ENCODE data around the gene TGFB3.
"Not testable (repeated sequence)": the region's sequence is repeated elsewhere in the genome, so short reads cannot be mapped to it uniquely, and the experiment has no call there.

TGFB3 gene

DNA sequence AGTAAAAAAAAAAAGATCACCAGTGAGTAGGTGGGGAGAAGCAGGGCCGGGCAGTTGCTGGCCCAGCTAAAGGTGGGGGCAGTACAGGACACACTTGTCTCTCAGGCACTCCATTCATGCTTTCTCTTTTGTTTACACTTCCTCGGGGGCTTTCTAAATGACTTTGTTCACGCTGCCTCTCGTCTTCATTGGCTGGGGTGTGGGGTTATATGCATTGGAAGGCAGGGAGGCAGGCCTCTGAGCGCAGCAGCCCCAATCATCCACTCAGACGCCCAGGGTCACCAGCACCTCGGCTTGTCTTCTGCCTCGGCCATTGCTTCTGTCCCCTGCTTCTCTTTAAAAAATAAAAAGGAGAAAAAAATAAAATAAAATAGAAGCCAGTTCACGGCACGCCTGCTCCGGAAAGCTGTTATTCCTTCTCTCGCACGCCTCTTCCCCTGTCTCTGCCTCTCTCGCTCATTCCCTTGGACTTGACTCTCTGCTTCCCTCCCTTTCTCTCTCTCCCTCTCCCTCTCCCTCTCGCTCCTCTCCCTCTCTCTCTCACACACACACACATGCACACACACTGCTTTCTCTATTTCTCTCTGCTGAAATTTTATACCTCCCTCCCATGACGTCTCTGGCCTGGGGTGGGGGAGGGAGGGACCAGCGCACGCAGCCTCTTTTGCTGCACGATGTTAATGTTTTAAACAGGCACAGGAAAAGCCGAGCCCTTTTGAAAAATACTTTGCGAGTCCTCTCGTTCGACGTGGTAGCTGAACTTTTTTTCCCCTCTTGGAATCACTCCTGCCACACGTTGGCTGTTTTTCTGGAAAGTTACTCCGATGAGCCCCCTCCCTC lies at the start of gene TGFB3:
Gene TGFB3 (minus strand): TSS at position 570 of the 840 bp plus-strand sequence. CDS start 1,102 bp downstream, outside the sequence.
- peak; percentile 72 for DNase-seq

DNA sequence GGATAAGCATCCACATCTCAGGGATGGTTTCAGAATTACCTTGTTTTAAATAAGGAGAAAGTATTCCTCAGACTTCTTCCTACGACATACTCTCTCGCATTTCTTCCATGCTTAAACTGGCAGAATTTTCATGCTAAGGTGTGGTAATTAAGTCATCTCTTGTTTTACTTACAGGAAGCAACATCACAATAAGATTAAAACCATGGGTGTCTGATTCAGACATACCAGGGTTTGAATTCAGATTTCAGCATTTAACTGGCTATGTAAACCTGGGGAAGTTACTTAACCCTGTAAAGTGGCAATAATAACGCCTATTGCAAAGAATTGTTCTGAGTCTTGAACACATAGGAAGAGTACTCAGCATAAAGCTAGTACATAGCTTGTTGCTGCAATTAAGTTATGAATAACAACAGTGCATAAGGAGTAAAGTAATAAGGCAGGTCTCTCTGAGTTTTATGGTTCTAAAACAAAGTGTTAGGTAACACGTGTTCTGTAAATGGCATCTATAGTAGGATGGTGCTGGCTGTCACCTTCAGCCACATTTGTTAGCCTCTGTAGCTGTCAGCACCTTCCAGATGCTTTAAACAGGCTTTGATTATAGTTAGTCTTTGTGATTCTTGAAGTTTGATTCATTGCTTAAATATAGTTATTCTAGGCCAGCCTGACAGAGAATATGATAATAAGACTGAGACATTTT lies 42.6 kb upstream of the TGFB3 start:
- no peak for DNase-seq

DNA sequence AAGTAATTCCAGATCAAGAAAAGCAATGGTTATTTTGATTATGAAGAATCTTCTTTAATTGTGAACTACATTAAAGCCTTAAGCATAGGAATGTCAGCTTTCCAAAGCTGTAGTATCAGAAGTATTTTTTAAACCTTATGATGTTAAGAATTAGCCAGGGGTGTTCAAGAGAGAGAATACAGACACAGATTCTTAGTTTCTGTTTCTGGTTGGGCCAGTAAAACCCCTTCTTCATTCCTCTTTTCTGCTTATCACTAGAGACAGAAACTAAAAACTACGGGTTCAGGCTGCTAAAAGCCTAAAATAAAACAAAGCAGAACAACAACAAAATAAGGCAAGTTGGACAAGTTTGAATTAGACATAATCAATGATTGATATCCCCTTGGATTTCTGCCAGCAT lies 42.0 kb upstream of the TGFB3 start:
- DNase-seq, result no peak

DNA sequence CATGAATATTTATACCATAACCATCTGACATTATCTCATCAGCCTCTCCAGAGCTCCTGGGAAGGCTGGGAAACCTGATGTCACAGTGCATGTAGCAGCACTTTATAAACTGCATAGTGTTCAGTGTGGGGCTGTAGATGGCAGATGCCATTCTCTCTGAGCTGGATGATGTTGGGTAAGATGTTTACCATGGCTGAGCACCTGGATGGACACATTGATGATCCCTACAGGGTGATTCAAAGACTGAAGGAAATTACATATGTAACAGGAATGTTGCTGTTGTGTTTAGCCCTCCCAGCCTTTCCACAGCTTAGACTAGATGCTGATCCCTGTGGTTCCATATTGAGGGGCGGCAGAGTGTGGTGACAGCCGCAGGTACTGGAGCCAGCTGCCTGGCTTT lies 41.2 kb upstream of the TGFB3 start:
- no peak for DNase-seq

DNA sequence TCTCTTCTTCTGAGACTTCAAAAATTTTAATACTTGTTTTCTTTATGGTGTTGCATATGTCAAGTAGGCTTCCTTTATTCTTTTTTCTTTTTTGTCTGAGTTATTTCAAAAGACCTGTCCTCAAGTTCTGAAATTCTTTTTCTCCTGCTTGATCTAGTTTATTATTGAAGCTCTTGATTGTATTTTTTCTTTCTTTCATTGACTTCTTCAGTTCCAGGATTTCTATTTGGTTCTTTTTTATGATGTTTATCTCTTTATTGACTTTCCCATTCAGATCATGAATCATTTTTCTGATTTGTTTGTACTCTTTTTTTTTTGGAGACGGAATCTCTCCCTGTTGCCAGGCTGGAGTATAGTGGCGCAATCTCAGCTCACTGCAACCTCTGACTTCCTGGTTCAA lies 37.9 kb upstream of the TGFB3 start:
- DNase-seq, result no peak

DNA sequence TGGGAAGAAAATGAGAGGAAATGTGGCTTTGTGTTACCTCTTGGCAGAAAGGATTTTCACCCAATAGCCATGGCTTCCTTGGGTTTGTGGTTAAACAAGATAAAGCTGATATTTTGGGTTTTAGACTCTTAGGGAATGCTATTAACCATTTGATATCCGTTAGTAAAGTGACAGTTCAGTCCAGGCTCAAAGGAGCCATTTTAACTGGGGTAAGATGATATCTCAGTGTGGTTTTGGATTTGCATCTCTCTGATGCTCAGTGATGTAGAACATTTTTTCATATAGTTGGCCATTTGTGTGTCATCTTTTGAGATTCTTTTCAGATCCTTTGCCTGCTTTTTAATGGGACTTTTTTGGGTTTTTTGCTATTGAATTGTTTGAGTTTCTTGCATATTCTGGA lies 33.9 kb upstream of the TGFB3 start:
- no peak for DNase-seq

DNA sequence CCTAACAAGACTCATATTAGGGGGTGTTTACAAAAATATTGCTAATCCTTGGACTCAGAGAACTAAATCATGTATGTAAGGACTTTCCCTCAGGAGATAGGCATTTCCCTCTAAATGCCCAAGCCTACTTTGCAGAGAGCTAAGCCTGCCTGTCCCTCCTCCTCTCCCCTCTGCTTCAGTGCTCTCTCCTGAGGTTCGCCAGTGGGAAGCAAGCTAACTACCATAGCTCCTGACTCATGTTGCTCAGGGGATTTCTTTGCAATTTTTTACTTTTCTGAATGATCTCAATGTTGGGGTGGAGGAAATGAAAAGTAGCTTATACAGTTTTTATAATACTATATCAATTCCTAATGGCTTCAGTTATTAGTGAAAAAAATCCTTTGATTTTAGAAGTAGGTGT lies 33.4 kb upstream of the TGFB3 start:
- no peak for DNase-seq

DNA sequence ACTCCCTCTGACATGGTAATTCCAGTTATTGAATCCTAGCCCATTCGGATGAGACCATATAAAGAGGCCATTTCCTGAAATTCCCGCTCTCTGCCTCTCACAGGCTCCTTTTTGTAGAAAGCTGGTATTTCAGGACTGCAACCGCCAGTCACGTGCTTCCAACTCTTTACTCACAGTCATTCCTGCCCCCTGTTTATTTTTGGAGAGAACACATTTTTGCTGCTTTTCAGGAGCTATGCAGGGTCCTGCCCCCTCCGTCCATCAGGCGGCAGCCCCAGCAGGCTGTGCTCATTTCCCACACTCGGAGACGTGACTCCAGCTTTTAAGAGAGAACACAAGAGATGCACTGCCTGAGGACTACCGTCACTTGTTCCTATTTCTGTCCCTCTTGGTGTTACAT lies 30.6 kb upstream of the TGFB3 start:
- DNase-seq, result no peak

DNA sequence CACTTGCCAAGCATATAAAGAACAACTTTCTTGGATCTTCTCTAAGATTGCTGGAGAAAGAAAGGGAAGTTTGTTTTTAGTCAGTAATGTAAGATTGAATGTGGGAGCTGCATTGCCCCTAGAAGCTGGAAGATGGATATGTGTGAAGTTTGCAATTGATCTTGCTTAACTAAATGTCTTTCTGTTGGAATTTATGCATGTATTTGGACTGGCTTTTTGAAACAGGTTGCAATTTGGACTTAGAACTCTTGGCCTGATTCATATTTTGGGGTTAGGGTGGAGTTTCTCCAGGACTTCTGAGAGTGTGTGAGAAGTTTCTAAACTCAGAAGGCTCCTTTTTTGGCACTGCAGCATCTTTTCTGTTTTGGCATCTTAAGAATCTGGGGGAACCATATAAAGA lies 30.1 kb upstream of the TGFB3 start:
- DNase-seq, result no peak

DNA sequence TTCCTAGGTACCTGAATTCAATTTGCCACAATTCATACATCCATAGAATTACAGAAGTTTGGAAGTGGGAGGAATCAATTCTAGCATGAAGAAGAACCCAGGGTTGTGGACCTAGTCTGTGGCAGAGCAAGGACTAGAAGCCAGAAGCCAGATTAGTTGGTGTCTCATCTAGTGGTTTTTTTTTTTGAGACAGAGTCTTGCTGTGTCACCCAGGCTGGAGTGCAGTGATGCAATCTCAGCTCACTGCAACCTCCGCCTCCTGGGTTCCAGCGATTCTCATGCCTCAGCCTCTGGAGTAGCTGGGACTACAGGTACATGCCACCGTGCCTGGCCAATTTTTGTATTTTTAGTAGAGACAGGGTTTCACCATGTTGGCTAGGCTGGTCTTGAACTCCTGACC lies 27.8 kb upstream of the TGFB3 start:
- not testable (repeated sequence) for DNase-seq

DNA sequence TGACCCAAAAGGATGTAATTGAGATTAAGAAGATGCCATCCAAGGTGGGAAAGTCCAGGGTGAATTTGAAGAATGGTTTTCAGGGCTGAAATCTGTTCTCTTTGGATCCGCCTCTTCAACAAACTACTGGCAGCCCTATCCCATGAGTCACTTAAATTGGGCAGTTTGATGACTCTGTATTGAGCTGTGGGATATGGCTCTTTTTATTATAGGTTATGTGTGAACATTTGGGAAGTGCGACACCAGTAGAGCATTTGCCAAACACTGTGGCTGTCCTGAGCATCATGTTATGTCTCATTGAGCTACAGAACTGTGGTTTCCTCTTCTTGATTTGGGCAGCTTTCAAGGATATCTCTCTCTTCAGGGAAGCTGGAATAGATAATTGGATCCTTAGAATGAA lies 26.1 kb upstream of the TGFB3 start:
- DNase-seq, result no peak

DNA sequence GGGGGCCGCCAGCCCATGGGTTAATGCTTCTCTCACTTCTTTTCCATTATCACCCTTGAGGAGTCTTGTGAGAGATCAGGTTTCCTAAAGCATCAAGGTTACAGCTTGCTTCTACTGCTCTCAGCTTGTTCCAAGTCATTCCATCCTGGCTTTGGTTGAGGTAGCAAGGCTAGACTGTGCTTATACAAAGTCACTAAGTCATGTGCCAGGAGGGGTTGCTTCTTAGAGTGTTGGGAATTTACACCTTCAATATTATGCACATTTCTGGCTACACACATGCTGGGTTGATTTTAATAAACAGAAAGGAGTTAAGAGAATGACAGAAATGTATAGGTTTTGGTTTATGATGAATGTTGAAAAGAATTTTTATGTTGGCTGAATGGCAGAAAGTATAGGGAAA lies 25.6 kb upstream of the TGFB3 start:
- DNase-seq, result no peak

DNA sequence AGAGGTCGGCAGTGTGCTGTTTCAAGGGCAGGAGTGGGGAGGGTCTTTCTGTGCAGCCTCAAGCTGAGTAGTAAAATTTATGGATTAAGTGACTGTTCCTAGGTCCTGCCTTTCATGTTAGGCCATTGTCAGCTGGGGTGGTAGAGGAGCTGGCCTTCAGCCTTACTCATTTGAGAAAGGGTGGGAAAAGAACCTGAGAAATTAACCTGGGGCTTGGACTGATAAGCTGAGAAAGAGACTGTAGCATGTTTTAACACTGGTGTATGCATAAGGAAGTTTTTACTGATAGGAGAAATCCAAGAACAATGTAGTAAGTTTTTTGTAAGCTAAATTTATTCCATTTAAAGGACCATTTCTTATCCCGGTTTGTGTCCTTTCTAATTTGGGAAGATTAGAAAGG lies 24.5 kb upstream of the TGFB3 start:
- DNase-seq, result no peak

DNA sequence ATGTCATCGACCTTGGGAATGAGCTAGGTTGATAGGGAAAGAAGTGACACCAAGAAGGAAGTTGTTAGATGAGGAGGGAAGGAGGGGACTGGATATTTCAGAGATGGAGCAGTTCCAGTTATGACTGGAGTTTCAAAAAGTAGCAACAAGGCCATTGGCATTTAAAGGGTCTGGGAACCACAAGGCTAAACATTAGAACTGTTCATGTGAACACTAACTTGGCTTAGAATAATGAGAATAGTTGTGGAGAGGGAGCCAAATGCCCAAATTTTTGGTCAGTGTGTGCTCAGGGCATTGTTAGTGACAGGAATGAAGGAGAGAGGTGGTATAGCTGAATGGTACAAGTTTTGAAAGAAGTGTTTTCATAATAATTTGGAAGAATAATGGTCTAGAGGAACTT lies 20.6 kb upstream of the TGFB3 start:
- DNase-seq, result no peak

DNA sequence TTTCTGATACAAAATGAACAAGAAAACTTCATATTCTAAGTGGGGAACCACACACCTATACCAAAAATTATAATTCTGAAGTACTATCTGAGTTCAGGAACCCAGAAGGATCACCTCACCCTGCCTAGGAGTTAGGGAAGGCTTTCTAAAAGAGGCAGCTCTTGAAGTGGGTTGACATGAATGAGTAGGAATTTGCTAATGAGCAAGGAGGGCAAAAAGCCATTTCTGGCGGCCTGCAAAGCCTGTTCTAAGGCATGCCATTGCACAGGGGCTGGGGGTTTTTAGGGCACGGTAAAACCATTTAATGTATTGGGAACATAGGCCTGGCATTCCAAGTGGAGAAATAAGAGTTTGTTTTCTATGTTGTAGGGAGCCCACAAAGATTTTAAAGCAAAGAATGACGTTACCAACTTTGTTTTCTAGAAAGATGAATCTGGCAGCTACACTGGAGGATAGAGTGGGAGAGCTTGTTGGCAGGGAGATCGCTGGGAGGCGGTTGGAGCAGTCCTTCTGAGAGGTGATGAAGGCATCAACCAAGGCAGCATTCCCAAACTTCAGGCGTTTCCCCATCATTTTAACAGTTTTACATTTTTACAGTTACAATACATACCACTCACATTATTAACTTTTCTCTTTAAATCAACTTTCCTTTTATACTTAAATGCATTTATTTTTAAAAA lies 17.9 kb upstream of the TGFB3 start:
- DNase-seq, result no peak

DNA sequence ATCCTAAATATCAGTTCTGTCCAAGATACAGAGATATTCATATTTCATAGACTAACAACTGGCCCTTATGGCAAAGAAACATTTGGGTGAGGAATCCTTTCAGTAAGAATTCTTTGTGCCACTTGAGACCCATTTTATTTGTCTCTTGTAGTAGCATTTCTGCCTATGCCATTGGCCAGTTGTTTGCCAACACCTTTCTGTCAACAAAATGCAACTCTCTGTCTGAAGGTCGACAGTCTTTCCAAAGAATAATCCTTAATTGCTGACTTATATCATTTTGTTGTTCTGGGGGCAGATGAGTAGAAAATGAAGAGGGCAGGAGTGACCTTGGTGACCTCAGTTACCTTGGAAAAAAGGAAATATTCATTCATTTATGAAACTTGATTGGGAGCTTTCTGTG lies 14.7 kb upstream of the TGFB3 start:
- DNase-seq, result no peak

DNA sequence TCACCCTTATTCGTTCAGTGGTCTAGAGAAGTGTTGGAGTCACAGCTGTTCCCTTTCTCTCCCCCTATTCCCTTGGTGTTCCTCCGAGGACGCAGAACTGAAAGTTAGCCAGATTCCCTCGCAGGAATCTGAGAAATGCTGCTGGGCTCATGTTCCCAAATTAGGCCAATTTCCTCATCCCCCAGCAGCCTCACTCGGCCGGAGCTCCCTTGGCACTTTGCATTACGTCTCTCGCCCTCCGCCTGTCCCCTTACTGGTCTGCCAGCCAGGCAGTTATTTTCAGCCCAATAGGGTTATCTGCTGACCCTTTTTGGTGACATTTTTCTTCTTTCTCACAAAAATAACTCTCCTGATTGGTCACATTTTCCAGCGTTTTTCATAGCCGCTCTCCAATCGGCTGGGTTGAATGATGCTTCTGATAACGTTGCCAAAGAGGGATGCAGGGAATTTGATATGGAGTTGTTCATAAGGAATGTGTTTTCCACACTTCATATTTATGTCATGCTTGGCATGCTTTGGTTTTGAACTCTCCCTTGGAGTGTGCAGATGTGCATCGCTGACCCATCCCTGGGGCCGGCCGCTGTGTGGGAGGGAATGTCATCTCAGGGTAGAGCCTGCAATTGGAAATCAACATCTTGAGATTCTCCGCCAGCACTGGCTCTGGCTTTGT lies 13.7 kb upstream of the TGFB3 start:
- no peak for DNase-seq

DNA sequence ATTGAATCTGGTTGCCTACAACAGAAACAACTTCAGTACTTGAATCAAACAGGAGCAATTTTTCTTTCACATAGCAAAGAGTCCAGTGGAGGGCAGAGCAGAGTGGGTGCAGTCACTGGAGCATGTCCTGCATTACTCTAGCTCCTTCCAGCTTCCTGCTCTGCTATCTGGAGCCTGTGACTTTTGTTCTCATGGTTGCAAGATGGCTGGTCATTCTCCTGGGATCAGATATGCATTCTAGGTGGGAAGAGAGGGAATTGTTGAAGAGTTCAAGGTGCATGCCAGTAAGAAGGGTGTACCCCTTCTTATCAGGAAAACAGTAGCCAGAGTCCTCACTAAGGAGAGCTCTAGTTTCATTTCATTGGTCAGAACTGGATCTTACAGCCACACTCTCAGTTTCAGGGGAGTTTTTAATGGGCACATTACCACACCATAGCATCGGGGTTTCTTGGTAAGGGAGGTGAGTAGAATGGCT lies 11.8 kb upstream of the TGFB3 start:
- DNase-seq, result no peak

DNA sequence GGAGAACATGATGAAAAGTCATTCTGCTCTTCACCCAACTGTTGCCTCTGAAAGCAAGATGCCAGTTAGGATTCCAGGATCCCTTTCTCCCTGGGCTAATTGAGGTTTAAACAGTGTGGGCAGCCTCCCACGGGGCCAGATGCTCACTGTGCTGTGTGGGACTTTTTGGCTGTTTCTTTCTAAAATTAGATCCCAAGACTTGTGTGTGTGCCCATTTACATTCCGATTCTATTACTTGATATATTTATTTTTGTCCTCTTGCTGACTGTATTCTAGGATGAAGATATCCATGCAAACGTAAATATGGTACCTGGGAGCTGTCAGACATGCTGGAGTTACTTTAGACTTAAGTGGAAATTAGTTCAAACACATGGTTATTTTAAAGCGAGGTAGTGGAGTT lies 10.0 kb upstream of the TGFB3 start:
- DNase-seq, result no peak

DNA sequence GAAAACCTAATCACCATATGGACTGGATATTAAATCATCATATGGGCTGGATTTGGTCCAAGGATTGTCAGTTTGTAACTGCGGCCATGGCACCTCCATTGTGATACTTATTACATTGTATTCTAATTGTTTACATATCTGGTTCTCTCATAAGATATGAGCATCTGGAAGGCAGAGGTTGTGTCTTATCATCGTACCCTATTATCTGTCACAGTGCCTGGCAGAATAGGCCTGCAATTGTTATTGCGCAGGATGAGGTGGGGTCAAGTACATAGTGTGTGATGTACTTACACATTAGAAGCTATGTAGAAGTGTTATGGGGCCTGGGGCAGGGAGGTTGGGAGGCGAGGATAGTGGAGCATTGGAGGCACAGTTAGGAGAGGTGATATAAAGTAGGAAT lies 8.5 kb upstream of the TGFB3 start:
- DNase-seq, result no peak

DNA sequence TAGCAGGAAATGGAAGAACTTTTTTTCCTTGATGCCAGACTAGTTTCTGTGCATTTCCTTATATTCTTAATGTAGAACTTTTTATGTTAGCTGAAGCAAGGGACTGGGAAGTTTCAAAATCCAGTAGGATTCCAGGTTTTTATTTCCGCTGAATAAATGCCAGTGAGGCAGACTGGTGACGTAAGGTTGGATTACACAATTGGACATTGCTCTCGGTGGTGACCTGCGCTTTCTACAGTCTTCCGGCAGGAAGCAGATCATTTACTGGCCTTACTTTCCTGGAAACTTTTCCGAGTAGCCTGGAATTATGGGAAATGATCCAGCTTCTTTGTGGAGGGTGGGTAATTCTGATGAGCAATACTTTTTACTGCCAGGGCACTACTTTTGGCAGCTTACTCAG lies 7.3 kb upstream of the TGFB3 start:
- no peak for DNase-seq

DNA sequence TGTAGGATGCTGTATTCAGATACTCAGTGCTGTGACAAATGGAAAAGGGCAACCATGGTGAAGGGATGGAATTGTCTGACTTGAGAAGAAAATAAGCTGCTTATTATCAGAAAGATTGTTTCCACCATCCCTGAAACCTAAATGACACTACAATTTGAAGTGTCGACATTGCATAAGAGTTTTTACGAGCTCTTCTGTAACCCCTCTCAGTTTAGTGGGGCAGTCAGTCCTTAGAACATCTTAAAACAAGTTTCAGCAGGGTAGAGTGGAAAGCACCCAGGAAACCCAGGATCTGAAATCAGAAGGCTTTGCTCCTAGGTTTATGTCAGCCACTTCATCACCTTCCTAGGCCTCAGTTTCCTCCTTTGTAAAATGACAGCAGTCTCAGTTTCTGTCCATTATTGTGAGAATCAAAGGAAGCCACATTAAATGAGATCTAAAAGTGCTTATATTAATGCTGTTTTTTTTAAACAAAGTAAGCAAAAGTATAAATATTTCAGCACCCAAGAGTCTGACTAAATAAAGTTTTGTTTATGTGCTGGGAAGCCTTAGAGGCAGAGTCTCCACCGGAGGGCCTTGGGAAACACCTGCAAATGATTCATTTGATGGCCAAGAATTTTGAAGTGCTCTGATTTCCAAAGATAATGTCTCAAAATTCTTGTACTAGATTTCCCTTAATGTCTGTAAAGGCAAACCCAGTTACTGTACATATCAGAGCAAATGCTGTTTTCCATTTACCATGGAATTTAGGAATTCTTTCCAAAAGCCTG lies 5.6 kb upstream of the TGFB3 start:
- no peak for DNase-seq

DNA sequence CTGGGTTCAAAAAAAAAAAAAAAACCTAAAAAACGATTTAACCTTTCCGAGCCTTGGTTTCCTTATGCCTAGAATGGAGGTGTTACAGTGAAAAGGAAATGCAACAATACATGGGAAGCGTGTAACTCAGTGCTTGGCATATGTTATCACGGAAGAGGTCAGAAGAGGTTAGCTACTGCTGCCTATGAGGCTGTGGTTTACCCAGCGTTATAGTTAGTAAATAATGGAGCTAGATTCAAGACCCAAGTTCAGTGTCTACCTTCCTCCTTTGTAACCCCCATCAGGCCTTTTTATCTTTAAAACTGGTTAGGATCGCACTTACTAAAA lies 4.6 kb upstream of the TGFB3 start:
- no peak for DNase-seq
